Measurements from ENCODE around the gene FCER1A.

The FCER1A gene

GRCh38 chr1:159334797-159335196 lies 32.7 kb downstream of the FCER1A start:
- no peaks in the 10 kb centered on the region for H3K9me3 ChIP-seq (ENCODE audit: insufficient read depth, low read length, severe bottlenecking)
- H3K27me3 ChIP-seq (ENCODE audit: insufficient read depth, low read length, poor library complexity) = peaks cover 4% of the 10 kb centered on the region
- no peak overlapping the region for H3K9ac ChIP-seq (ENCODE audit: low read depth, low read length)
- H3K4me1 ChIP-seq (ENCODE audit: insufficient read depth, low read length) = no peaks in the 10 kb centered on the region
- H3K36me3 ChIP-seq (ENCODE audit: insufficient read depth, low read length) = no peaks in the 10 kb centered on the region
- no peak overlapping the region for H3K4me2 ChIP-seq (ENCODE audit: insufficient read depth, low read length)
- no peak for TF ChIP-seq EZH2 (IDR thresholded peaks at IDR 0.05; ENCODE audit: borderline replicate concordance, low read depth, low read length, severe bottlenecking)
- TF ChIP-seq, protein P1, sequence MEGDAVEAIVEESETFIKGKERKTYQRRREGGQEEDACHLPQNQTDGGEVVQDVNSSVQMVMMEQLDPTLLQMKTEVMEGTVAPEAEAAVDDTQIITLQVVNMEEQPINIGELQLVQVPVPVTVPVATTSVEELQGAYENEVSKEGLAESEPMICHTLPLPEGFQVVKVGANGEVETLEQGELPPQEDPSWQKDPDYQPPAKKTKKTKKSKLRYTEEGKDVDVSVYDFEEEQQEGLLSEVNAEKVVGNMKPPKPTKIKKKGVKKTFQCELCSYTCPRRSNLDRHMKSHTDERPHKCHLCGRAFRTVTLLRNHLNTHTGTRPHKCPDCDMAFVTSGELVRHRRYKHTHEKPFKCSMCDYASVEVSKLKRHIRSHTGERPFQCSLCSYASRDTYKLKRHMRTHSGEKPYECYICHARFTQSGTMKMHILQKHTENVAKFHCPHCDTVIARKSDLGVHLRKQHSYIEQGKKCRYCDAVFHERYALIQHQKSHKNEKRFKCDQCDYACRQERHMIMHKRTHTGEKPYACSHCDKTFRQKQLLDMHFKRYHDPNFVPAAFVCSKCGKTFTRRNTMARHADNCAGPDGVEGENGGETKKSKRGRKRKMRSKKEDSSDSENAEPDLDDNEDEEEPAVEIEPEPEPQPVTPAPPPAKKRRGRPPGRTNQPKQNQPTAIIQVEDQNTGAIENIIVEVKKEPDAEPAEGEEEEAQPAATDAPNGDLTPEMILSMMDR (IDR thresholded peaks at IDR 0.05; ENCODE audit: borderline replicate concordance, extremely low read depth, low read length, poor library complexity, severe bottlenecking) = no peak
- H3K4me3 ChIP-seq (ENCODE audit: low read depth in 1 of 2, low read length in 2 of 2) = no peak overlapping the region
- ATAC-seq (ENCODE audit: insufficient read depth, low read depth) (peak; percentile 69), DNase-seq (peak; percentile 10)
- no peaks in the 10 kb centered on the region for H4K20me1 ChIP-seq (ENCODE audit: insufficient read depth, low read length)
- H2AFZ ChIP-seq (ENCODE audit: low read depth, low read length) = no peak overlapping the region
- H3K79me2 ChIP-seq (ENCODE audit: insufficient read depth, low read length) = no peaks in the 10 kb centered on the region
- H3K27ac ChIP-seq (ENCODE audit: low read length) = no peak overlapping the region

GRCh38 chr1:159338018-159338417 lies 35.9 kb downstream of the FCER1A start:
- Histone ChIP-seq H2AFZ (ENCODE audit: low read depth, low read length) (no peak overlapping the region), H4K20me1 (ENCODE audit: insufficient read depth, low read length) (no peaks in the 10 kb centered on the region), H3K9me3 (ENCODE audit: insufficient read depth, low read length, severe bottlenecking) (no peaks in the 10 kb centered on the region), H3K4me2 (ENCODE audit: insufficient read depth, low read length) (no peak overlapping the region), H3K27ac (ENCODE audit: low read length) (no peak overlapping the region), H3K36me3 (ENCODE audit: insufficient read depth, low read length) (no peaks in the 10 kb centered on the region), H3K9ac (ENCODE audit: low read depth, low read length) (no peak overlapping the region), H3K4me3 (ENCODE audit: low read depth in 1 of 2, low read length in 2 of 2) (no peak overlapping the region), H3K79me2 (ENCODE audit: insufficient read depth, low read length) (no peaks in the 10 kb centered on the region), H3K27me3 (ENCODE audit: insufficient read depth, low read length, poor library complexity) (peaks cover 4% of the 10 kb centered on the region), H3K4me1 (ENCODE audit: insufficient read depth, low read length) (no peaks in the 10 kb centered on the region)
- TF ChIP-seq EZH2 (IDR thresholded peaks at IDR 0.05; ENCODE audit: borderline replicate concordance, low read depth, low read length, severe bottlenecking) = no peak
- TF ChIP-seq, protein P1 (IDR thresholded peaks at IDR 0.05; ENCODE audit: borderline replicate concordance, extremely low read depth, low read length, poor library complexity, severe bottlenecking) = no peak
- no peak for ATAC-seq (ENCODE audit: insufficient read depth, low read depth)
- no peak for DNase-seq

- no peak overlapping the region for H3K27ac ChIP-seq (ENCODE audit: low read length)
- no peak overlapping the region for H3K9ac ChIP-seq (ENCODE audit: low read depth, low read length)
- TF ChIP-seq, protein P1 (IDR thresholded peaks at IDR 0.05; ENCODE audit: borderline replicate concordance, extremely low read depth, low read length, poor library complexity, severe bottlenecking) = no peak
- TF ChIP-seq EZH2 (IDR thresholded peaks at IDR 0.05; ENCODE audit: borderline replicate concordance, low read depth, low read length, severe bottlenecking) = no peak
- no peaks in the 10 kb centered on the region for H3K4me1 ChIP-seq (ENCODE audit: insufficient read depth, low read length)
- no peak for ATAC-seq (ENCODE audit: insufficient read depth, low read depth)
- peaks cover 4% of the 10 kb centered on the region for H3K27me3 ChIP-seq (ENCODE audit: insufficient read depth, low read length, poor library complexity)
- no peak overlapping the region for H3K4me3 ChIP-seq (ENCODE audit: low read depth in 1 of 2, low read length in 2 of 2)
- no peaks in the 10 kb centered on the region for H3K36me3 ChIP-seq (ENCODE audit: insufficient read depth, low read length)
- no peaks in the 10 kb centered on the region for H4K20me1 ChIP-seq (ENCODE audit: insufficient read depth, low read length)
- DNase-seq = no peak
- no peaks in the 10 kb centered on the region for H3K9me3 ChIP-seq (ENCODE audit: insufficient read depth, low read length, severe bottlenecking)
- H3K79me2 ChIP-seq (ENCODE audit: insufficient read depth, low read length) = no peaks in the 10 kb centered on the region
- H2AFZ ChIP-seq (ENCODE audit: low read depth, low read length) = no peak overlapping the region
- H3K4me2 ChIP-seq (ENCODE audit: insufficient read depth, low read length) = no peak overlapping the region
These were observed 37.4 kb downstream of the FCER1A start for GRCh38 chr1:159339536-159339935.

GRCh38 chr1:159341736-159342135 lies 39.6 kb downstream of the FCER1A start:
- Histone ChIP-seq H3K36me3 (ENCODE audit: insufficient read depth, low read length) (no peaks in the 10 kb centered on the region), H3K4me3 (ENCODE audit: low read depth in 1 of 2, low read length in 2 of 2) (no peak overlapping the region), H3K9me3 (ENCODE audit: insufficient read depth, low read length, severe bottlenecking) (no peaks in the 10 kb centered on the region), H3K4me2 (ENCODE audit: insufficient read depth, low read length) (no peak overlapping the region), H3K79me2 (ENCODE audit: insufficient read depth, low read length) (no peaks in the 10 kb centered on the region), H3K27me3 (ENCODE audit: insufficient read depth, low read length, poor library complexity) (peaks cover 4% of the 10 kb centered on the region), H4K20me1 (ENCODE audit: insufficient read depth, low read length) (no peaks in the 10 kb centered on the region), H3K27ac (ENCODE audit: low read length) (no peak overlapping the region), H3K9ac (ENCODE audit: low read depth, low read length) (no peak overlapping the region), H3K4me1 (ENCODE audit: insufficient read depth, low read length) (no peaks in the 10 kb centered on the region), H2AFZ (ENCODE audit: low read depth, low read length) (no peak overlapping the region)
- ATAC-seq (ENCODE audit: insufficient read depth, low read depth) = no peak
- DNase-seq = no peak
- TF ChIP-seq EZH2 (IDR thresholded peaks at IDR 0.05; ENCODE audit: borderline replicate concordance, low read depth, low read length, severe bottlenecking) = no peak
- TF ChIP-seq, protein P1 (IDR thresholded peaks at IDR 0.05; ENCODE audit: borderline replicate concordance, extremely low read depth, low read length, poor library complexity, severe bottlenecking) = no peak
